Neural crest cell (in vitro differentiated cells): ENCODE results near the gene ZNF423. TPM values are rescaled to one million over a fixed set of nuclear protein-coding genes. Genes with fewer than 3 reads are reported as not detected.

ENCODE experiments used
- DNase-seq: peaks from one replicate; pipeline ENCODE4 v3.0.0; 2021; ENCODE audit warnings: low read depth, mixed read lengths, low spot score
- H3K27ac Mint-ChIP-seq: one replicate; pipeline ENCODE4 v1.8.0; 2021; ENCODE audit warnings: mild to moderate bottlenecking, mixed read lengths; ENCODE audit not compliant: unreplicated experiment
- H3K27me3 Mint-ChIP-seq: 2 replicates; pipeline ENCODE4 v1.8.0; 2021; ENCODE audit warnings: low read depth, mild to moderate bottlenecking, mixed read lengths
- H3K36me3 Mint-ChIP-seq: 2 replicates; pipeline ENCODE4 v1.8.0; 2021; ENCODE audit warnings: low read depth, mild to moderate bottlenecking, mixed read lengths
- H3K4me1 Mint-ChIP-seq: 2 replicates; pipeline ENCODE4 v1.8.0; 2021; ENCODE audit warnings: mixed read lengths
- H3K4me3 Mint-ChIP-seq: one replicate; pipeline ENCODE4 v1.8.0; 2021; ENCODE audit warnings: mild to moderate bottlenecking, mixed read lengths
- H3K9me3 Mint-ChIP-seq: 2 replicates; pipeline ENCODE4 v1.8.0; 2021; ENCODE audit warnings: mixed read lengths
- CTCF ChIP-seq: fragments of 200-600 bp; sonication (generic); conservative IDR thresholded peaks from 2 replicates; pipeline ENCODE4 v1.5.0; 2021; ENCODE audit warnings: antibody characterized with exemption, mild to moderate bottlenecking
- total RNA-seq: library from RNA; stranded (reverse); gene quantifications from 2 replicates; pipeline ENCODE4 v1.2.1, GENCODE V29; 2021

The ZNF423 gene
- total RNA-seq, 1 donor from 2014 or later: 55.4 TPM

DNA sequence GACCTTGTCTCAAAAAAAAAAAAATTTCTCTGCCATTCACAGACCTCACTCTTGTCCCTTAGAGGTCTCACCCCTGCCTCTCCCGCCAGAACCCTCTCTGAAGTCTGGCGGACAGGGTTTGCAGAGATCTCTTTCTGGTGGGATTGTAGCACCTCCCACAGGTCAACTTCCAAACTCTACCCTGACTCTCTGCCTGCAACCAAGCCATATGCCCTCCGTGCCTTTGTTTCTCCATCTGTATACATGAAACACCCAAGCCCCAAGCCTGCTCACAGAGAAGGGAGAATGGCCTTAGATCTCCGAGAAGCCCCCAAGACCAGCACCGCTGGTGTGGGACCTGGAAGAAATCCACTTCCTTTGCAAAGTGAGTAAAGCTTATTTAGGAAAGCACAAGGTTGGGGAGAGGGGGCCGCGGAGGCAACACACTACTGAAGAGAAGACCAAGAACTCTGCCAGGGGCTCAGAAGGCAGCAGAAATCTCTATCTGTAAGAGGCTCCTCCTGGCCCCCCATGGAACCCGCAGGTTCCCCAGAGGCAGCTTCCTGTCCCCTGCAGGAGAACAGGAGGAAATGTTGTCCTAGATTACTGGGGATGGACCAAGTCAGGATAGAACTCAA lies 262.4 kb downstream of the ZNF423 start:
- no peaks in the 10 kb centered on the region for H3K9me3 Mint-ChIP-seq
- peaks cover 48% of the 10 kb centered on the region for H3K4me1 Mint-ChIP-seq
- no peak for DNase-seq
- no peak for TF ChIP-seq CTCF
- H3K27me3 Mint-ChIP-seq: no peaks in the 10 kb centered on the region
- no peak overlapping the region for H3K27ac Mint-ChIP-seq
- no peak overlapping the region for H3K4me3 Mint-ChIP-seq
- no peaks in the 10 kb centered on the region for H3K36me3 Mint-ChIP-seq

DNA sequence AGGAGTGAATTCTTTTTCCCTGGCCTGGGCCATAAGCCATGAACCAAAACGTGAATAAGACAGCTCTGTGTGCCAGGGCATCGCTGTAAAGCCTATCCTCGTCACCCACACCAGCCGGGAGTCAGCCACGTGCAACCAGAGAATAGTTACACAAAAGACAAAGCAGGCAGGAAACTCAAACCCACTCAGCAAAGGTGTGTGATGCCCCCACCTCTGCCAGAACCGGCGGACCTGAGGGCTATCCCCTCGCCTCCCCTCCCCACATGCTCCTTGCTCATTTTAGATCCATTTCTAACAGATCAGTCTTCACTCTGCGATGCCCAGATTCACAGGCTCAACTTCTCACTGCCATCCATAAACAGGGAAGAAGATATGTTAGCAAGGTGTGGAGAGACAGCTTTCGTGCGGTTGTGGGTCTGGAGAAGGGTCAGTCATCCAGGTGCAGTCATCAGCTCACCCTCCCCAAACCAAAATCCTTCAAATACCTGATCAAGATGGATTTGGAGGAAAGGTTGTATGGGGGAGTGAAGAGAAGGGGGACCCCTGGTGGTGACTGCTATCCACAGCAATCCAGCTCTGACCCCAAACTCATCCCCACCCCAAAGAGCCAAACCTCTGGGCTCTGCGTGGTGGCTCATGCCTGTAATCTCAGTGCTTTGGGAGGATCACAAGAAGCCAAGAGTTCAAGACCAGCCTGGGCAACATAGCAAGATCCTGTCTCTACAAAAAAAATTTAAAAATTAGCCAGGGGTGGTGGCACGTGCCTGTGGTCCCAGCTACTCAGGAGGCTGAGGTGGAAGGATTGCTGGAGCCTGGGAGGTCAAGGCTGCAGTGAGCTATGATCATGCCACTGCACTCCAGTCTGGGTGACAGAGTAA lies 263.1 kb downstream of the ZNF423 start:
- peak; percentile 45 for DNase-seq
- peaks cover 47% of the 10 kb centered on the region for H3K4me1 Mint-ChIP-seq
- H3K27ac Mint-ChIP-seq: no peak overlapping the region
- peak; percentile 79 for TF ChIP-seq CTCF
- no peak overlapping the region for H3K4me3 Mint-ChIP-seq
- H3K9me3 Mint-ChIP-seq: no peaks in the 10 kb centered on the region
- no peaks in the 10 kb centered on the region for H3K36me3 Mint-ChIP-seq
- no peaks in the 10 kb centered on the region for H3K27me3 Mint-ChIP-seq

- no peak for TF ChIP-seq CTCF
- Mint-ChIP-seq H3K27ac (no peak overlapping the region), H3K27me3 (no peaks in the 10 kb centered on the region), H3K9me3 (no peaks in the 10 kb centered on the region), H3K36me3 (no peaks in the 10 kb centered on the region), H3K4me3 (no peak overlapping the region), H3K4me1 (peaks cover 45% of the 10 kb centered on the region)
- DNase-seq: no peak
Measured at GRCh38 chr16:49590166-49590871, 265.6 kb downstream of the ZNF423 start.

- peaks cover 40% of the 10 kb centered on the region for H3K4me1 Mint-ChIP-seq
Measured at GRCh38 chr16:49589544-49590031, 266.3 kb downstream of the ZNF423 start.

More at GRCh38 chr16:49589544-49590031, 266.3 kb downstream of the ZNF423 start:
- no peaks in the 10 kb centered on the region for H3K27me3 Mint-ChIP-seq
- no peak for TF ChIP-seq CTCF
- no peaks in the 10 kb centered on the region for H3K36me3 Mint-ChIP-seq
- DNase-seq: no peak
- no peak overlapping the region for H3K4me3 Mint-ChIP-seq
- no peaks in the 10 kb centered on the region for H3K9me3 Mint-ChIP-seq
- H3K27ac Mint-ChIP-seq: no peak overlapping the region
